ENCODE measurements around the gene CHST11.

- TF ChIP-seq POLR2A (IDR thresholded peaks at IDR 0.05) (no peak), CTCF (IDR thresholded peaks at IDR 0.05) (no peak)
Observed at GRCh38 chr12:104419717-104420116, 37.0 kb upstream of the CHST11 start.
